IPS-18a (cell line): ENCODE measurements around the gene ZNF219.

Source experiments
- H3K27ac ChIP-seq: one replicate; pipeline ENCODE4 v1.5.1; 2013; ENCODE audit warnings: low read length
- H3K27me3 ChIP-seq: one replicate; pipeline ENCODE4 v1.6.1; 2013; ENCODE audit warnings: mild to moderate bottlenecking, low read length; ENCODE audit not compliant: control insufficient read depth, insufficient read depth
- H3K36me3 ChIP-seq: one replicate; pipeline ENCODE4 v1.6.1; 2013; ENCODE audit warnings: low read depth, low read length; ENCODE audit not compliant: control insufficient read depth
- H3K4me1 ChIP-seq: one replicate; pipeline ENCODE4 v1.6.1; 2013; ENCODE audit warnings: low read depth, low read length; ENCODE audit not compliant: control insufficient read depth
- H3K4me3 ChIP-seq: one replicate; pipeline ENCODE4 v1.5.1; 2013; ENCODE audit warnings: low read length
- H3K9ac ChIP-seq: one replicate; pipeline ENCODE4 v1.6.1; 2013; ENCODE audit warnings: mild to moderate bottlenecking, low read length, moderate library complexity
- H3K9me3 ChIP-seq: one replicate; pipeline ENCODE4 v1.6.1; 2013; ENCODE audit warnings: low read depth, low read length; ENCODE audit not compliant: control insufficient read depth

ZNF219 gene

GRCh38 chr14:21059842-21060613 is 38.4 kb downstream of the ZNF219 start:
- Histone ChIP-seq H3K4me1 (peaks cover 11% of the 10 kb centered on the region), H3K27me3 (no peaks in the 10 kb centered on the region), H3K4me3 (no peak overlapping the region), H3K9me3 (no peaks in the 10 kb centered on the region), H3K9ac (no peak overlapping the region), H3K36me3 (no peaks in the 10 kb centered on the region), H3K27ac (no peak overlapping the region)

- Histone ChIP-seq H3K4me1 (peaks cover 11% of the 10 kb centered on the region), H3K9me3 (no peaks in the 10 kb centered on the region), H3K4me3 (no peak overlapping the region), H3K9ac (no peak overlapping the region), H3K36me3 (no peaks in the 10 kb centered on the region), H3K27me3 (no peaks in the 10 kb centered on the region), H3K27ac (no peak overlapping the region)
Observed at GRCh38 chr14:21058903-21059302, 39.6 kb downstream of the ZNF219 start.

- no peaks in the 10 kb centered on the region for H3K27me3 ChIP-seq
- H3K9me3 ChIP-seq = no peaks in the 10 kb centered on the region
- H3K4me3 ChIP-seq = no peak within 1 kb of the TSS
- no peaks in the 10 kb centered on the region for H3K36me3 ChIP-seq
- no peak within 1 kb of the TSS for H3K27ac ChIP-seq
- H3K9ac ChIP-seq = no peak within 1 kb of the TSS
- peaks cover 3% of the 10 kb centered on the region for H3K4me1 ChIP-seq
Observed at GRCh38 chr14:21057803-21058675, 40.4 kb downstream of the ZNF219 start, which contains the start of gene RNASE8. RNASE8 (plus strand) TSS chr14:21057822; CDS start chr14:21057893, 71 bp downstream.

- Histone ChIP-seq H3K27ac (no peak overlapping the region), H3K27me3 (no peaks in the 10 kb centered on the region), H3K9me3 (no peaks in the 10 kb centered on the region), H3K36me3 (no peaks in the 10 kb centered on the region), H3K9ac (no peak overlapping the region), H3K4me3 (no peak overlapping the region), H3K4me1 (peaks cover 3% of the 10 kb centered on the region)
Observed at GRCh38 chr14:21056520-21057163, 41.8 kb downstream of the ZNF219 start.

- Histone ChIP-seq H3K27ac (no peak overlapping the region), H3K36me3 (no peaks in the 10 kb centered on the region), H3K4me1 (peaks cover 3% of the 10 kb centered on the region), H3K4me3 (no peak overlapping the region), H3K27me3 (no peaks in the 10 kb centered on the region), H3K9me3 (no peaks in the 10 kb centered on the region), H3K9ac (no peak overlapping the region)
Observed at GRCh38 chr14:21055432-21056117, 42.9 kb downstream of the ZNF219 start.

- Histone ChIP-seq H3K27ac (no peak overlapping the region), H3K36me3 (no peaks in the 10 kb centered on the region), H3K27me3 (no peaks in the 10 kb centered on the region), H3K4me3 (no peak overlapping the region), H3K9me3 (no peaks in the 10 kb centered on the region), H3K9ac (no peak overlapping the region), H3K4me1 (peaks cover 3% of the 10 kb centered on the region)
Observed at GRCh38 chr14:21054768-21055145, 43.7 kb downstream of the ZNF219 start.

GRCh38 chr14:21054123-21054767 is 44.2 kb downstream of the ZNF219 start:
- no peaks in the 10 kb centered on the region for H3K36me3 ChIP-seq
- no peaks in the 10 kb centered on the region for H3K9me3 ChIP-seq
- H3K27ac ChIP-seq = no peak overlapping the region
- no peaks in the 10 kb centered on the region for H3K27me3 ChIP-seq
- no peak overlapping the region for H3K4me3 ChIP-seq
- H3K9ac ChIP-seq = no peak overlapping the region
- peaks cover 3% of the 10 kb centered on the region for H3K4me1 ChIP-seq

GRCh38 chr14:21053184-21054122 is 45.0 kb downstream of the ZNF219 start:
- no peak overlapping the region for H3K9ac ChIP-seq

GRCh38 chr14:21050597-21050996 is 47.9 kb downstream of the ZNF219 start:
- Histone ChIP-seq H3K9me3 (no peaks in the 10 kb centered on the region), H3K27ac (no peak overlapping the region), H3K27me3 (no peaks in the 10 kb centered on the region), H3K9ac (no peak overlapping the region), H3K4me3 (no peak overlapping the region), H3K36me3 (no peaks in the 10 kb centered on the region), H3K4me1 (peaks cover 2% of the 10 kb centered on the region)

More at GRCh38 chr14:21053184-21054122, 45.0 kb downstream of the ZNF219 start:
- H3K9me3 ChIP-seq = no peaks in the 10 kb centered on the region
- H3K4me1 ChIP-seq = peaks cover 3% of the 10 kb centered on the region
- H3K27me3 ChIP-seq = no peaks in the 10 kb centered on the region
- no peak overlapping the region for H3K4me3 ChIP-seq
- H3K36me3 ChIP-seq = no peaks in the 10 kb centered on the region
- H3K27ac ChIP-seq = no peak overlapping the region

GRCh38 chr14:21049271-21049673 is 49.2 kb downstream of the ZNF219 start:
- no peak overlapping the region for H3K4me3 ChIP-seq
- no peaks in the 10 kb centered on the region for H3K4me1 ChIP-seq
- no peaks in the 10 kb centered on the region for H3K36me3 ChIP-seq
- H3K9ac ChIP-seq = no peak overlapping the region
- H3K27me3 ChIP-seq = no peaks in the 10 kb centered on the region
- no peaks in the 10 kb centered on the region for H3K9me3 ChIP-seq
- no peak overlapping the region for H3K27ac ChIP-seq
